Measurements from ENCODE around the gene CHST4.
"Not testable (repeated sequence)": the region's sequence is repeated elsewhere in the genome, so short reads cannot be mapped to it uniquely, and the experiment has no call there.

GRCh38 chr16:71504051-71504450 is 22.2 kb upstream of the CHST4 start:
- TF ChIP-seq, protein P1, sequence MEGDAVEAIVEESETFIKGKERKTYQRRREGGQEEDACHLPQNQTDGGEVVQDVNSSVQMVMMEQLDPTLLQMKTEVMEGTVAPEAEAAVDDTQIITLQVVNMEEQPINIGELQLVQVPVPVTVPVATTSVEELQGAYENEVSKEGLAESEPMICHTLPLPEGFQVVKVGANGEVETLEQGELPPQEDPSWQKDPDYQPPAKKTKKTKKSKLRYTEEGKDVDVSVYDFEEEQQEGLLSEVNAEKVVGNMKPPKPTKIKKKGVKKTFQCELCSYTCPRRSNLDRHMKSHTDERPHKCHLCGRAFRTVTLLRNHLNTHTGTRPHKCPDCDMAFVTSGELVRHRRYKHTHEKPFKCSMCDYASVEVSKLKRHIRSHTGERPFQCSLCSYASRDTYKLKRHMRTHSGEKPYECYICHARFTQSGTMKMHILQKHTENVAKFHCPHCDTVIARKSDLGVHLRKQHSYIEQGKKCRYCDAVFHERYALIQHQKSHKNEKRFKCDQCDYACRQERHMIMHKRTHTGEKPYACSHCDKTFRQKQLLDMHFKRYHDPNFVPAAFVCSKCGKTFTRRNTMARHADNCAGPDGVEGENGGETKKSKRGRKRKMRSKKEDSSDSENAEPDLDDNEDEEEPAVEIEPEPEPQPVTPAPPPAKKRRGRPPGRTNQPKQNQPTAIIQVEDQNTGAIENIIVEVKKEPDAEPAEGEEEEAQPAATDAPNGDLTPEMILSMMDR (IDR thresholded peaks at IDR 0.05; ENCODE audit: low read length), result not testable (repeated sequence)
- not testable (repeated sequence) for TF ChIP-seq EZH2 (optimal IDR thresholded peaks at IDR 0.05; ENCODE audit: low read depth, low read length); EZH2phosphoT487 (IDR thresholded peaks at IDR 0.05; ENCODE audit: low read length)

Measured in MM.1S (cell line).